Endothelial cell (in vitro differentiated cells): ENCODE measurements around the gene GLS. TPM values are rescaled to one million over a fixed set of nuclear protein-coding genes. Genes with fewer than 3 reads are reported as not detected.
A peak's percentile ranks its signal among the peaks of the same experiment; 100 is the strongest.
"Not testable (repeated sequence)": the region's sequence is repeated elsewhere in the genome, so short reads cannot be mapped to it uniquely, and the experiment has no call there.

ENCODE experiments used
- DNase-seq: peaks from one replicate; pipeline ENCODE4 v3.0.0; 2021; ENCODE audit warnings: low spot score
- H3K27ac Mint-ChIP-seq: one replicate; pipeline ENCODE4 v1.8.0; 2021; ENCODE audit warnings: mixed read lengths, inconsistent platforms; ENCODE audit not compliant: unreplicated experiment
- H3K27me3 Mint-ChIP-seq: one replicate; pipeline ENCODE4 v1.8.0; 2021; ENCODE audit warnings: mild to moderate bottlenecking, moderate library complexity, mixed read lengths, inconsistent platforms; ENCODE audit not compliant: unreplicated experiment
- H3K36me3 Mint-ChIP-seq: one replicate; pipeline ENCODE4 v1.8.0; 2021; ENCODE audit warnings: mild to moderate bottlenecking, low read depth, mixed read lengths, inconsistent platforms; ENCODE audit not compliant: unreplicated experiment
- H3K4me1 Mint-ChIP-seq: one replicate; pipeline ENCODE4 v1.8.0; 2021; ENCODE audit warnings: mild to moderate bottlenecking, mixed read lengths, inconsistent platforms; ENCODE audit not compliant: unreplicated experiment
- H3K4me3 Mint-ChIP-seq: one replicate; pipeline ENCODE4 v1.8.0; 2021; ENCODE audit warnings: mild to moderate bottlenecking, mixed read lengths, inconsistent platforms; ENCODE audit not compliant: unreplicated experiment
- H3K9me3 Mint-ChIP-seq: one replicate; pipeline ENCODE4 v1.8.0; 2021; ENCODE audit warnings: mixed read lengths, inconsistent platforms; ENCODE audit not compliant: unreplicated experiment
- CTCF ChIP-seq: fragments of 200-600 bp; sonication (generic); IDR thresholded peaks from one replicate; pipeline ENCODE4 v1.5.0; 2021; ENCODE audit warnings: antibody characterized with exemption; ENCODE audit not compliant: unreplicated experiment
- total RNA-seq: library from RNA; stranded (reverse); fragmentation: NEBNext Ultra II Directional; extraction: Animal tissue kit (Norgen Biotek cat#: 25700); gene quantifications from one replicate; pipeline ENCODE4 v1.2.1, GENCODE V29; 2021; ENCODE audit not compliant: unreplicated experiment

Gene GLS
- total RNA-seq, 1 donor from 2014 or later: 130 TPM

GRCh38 chr2:190988910-190989309 lies 108.3 kb downstream of the GLS start:
- peaks cover 57% of the 10 kb centered on the region for H3K36me3 Mint-ChIP-seq
- TF ChIP-seq CTCF: no peak
- no peaks in the 10 kb centered on the region for H3K9me3 Mint-ChIP-seq
- H3K4me3 Mint-ChIP-seq: no peak overlapping the region
- H3K27me3 Mint-ChIP-seq: peaks cover 6% of the 10 kb centered on the region
- H3K4me1 Mint-ChIP-seq: peaks cover 6% of the 10 kb centered on the region
- no peak for DNase-seq
- H3K27ac Mint-ChIP-seq: no peak overlapping the region

DNA sequence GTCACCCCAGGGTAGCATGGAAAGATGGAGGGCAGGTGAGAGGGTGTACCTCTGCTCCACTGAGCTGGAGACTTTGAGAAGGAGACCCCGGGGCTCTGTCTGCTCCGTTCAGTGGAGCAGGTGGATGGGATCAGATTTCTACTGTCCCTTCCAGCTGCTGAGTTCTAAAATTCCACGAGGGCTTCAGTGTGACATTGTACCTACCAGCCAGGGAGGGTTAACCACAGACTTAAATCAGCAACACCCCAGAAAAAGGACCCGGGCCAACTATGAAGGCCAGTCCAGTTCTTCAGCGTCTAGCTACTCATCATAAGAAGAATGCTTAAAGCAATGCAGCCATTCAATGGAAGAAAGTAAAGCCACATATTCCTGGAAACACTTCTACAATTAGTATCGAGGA lies 109.5 kb downstream of the GLS start:
- Mint-ChIP-seq H3K4me3 (no peak overlapping the region), H3K4me1 (peaks cover 6% of the 10 kb centered on the region), H3K27me3 (peaks cover 3% of the 10 kb centered on the region), H3K36me3 (peaks cover 57% of the 10 kb centered on the region), H3K27ac (no peak overlapping the region), H3K9me3 (no peaks in the 10 kb centered on the region)
- TF ChIP-seq CTCF: no peak
- DNase-seq: no peak

- H3K27me3 Mint-ChIP-seq: no peaks in the 10 kb centered on the region
- no peak overlapping the region for H3K27ac Mint-ChIP-seq
- H3K4me1 Mint-ChIP-seq: no peaks in the 10 kb centered on the region
- peaks cover 56% of the 10 kb centered on the region for H3K36me3 Mint-ChIP-seq
- no peak for DNase-seq
- no peak for TF ChIP-seq CTCF
- no peak overlapping the region for H3K4me3 Mint-ChIP-seq
- no peaks in the 10 kb centered on the region for H3K9me3 Mint-ChIP-seq
These were observed 112.6 kb downstream of the GLS start for GRCh38 chr2:190993292-190993643.

GRCh38 chr2:190994148-190994547 lies 113.5 kb downstream of the GLS start:
- no peak overlapping the region for H3K27ac Mint-ChIP-seq
- no peaks in the 10 kb centered on the region for H3K9me3 Mint-ChIP-seq
- no peak for DNase-seq
- no peaks in the 10 kb centered on the region for H3K27me3 Mint-ChIP-seq
- H3K4me1 Mint-ChIP-seq: no peaks in the 10 kb centered on the region
- H3K36me3 Mint-ChIP-seq: peaks cover 51% of the 10 kb centered on the region
- no peak for TF ChIP-seq CTCF
- H3K4me3 Mint-ChIP-seq: peak overlapping the region; percentile 39

DNA sequence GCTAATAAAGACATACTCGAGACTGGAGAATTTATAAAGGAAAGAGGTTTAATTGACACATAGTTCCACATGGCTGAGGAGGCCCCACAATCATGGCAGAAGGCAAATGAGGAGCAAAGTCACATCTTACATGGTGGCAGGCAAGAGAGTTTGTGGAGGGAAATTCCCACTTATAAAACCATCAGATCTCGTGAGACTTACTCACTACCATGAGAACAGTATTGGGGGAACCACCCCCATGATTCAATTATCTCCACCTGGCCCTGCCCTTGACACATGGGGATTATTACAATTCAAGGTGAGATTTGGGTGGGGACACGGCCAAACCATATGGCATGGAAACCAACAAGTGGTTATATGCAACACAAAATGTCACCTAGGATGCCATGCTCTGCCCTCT lies 114.7 kb downstream of the GLS start:
- not testable (repeated sequence) for H3K27me3 Mint-ChIP-seq, H3K27ac Mint-ChIP-seq, DNase-seq, H3K4me1 Mint-ChIP-seq, H3K9me3 Mint-ChIP-seq
- peak overlapping the region; percentile 65 for H3K4me3 Mint-ChIP-seq
- peaks cover 45% of the 10 kb centered on the region for H3K36me3 Mint-ChIP-seq
